HCT116 (cell line): Measurements from ENCODE around the gene CASZ1. TPM values are rescaled to one million over a fixed set of nuclear protein-coding genes. Genes with fewer than 3 reads are reported as not detected.
A peak's percentile ranks its signal among the peaks of the same experiment; 100 is the strongest.

Experiments used
- ATAC-seq: fragments of 200-7000 bp; cut with Tn5 transposase; 2 replicates; pipeline ENCODE4 v1.9.1; 2020; ENCODE audit warnings: mild to moderate bottlenecking, moderate library complexity
- BruUV-seq: library from RNA; stranded (reverse); fragments of 400-500 nt; replicated peaks from 2 replicates; lab custom pipeline; 2021; lab: Mats Ljungman, UMichigan
- CTCF ChIA-PET: fragments of 300-600 bp; sonication (Branson Sonifier 250); formaldehyde crosslinking; loops from one replicate; lab custom pipeline; 2021; ENCODE audit warnings: antibody characterized with exemption; lab: Charles Lee
- POLR2A ChIA-PET: fragments of 300-600, 350-600 bp; sonication (Branson Sonifier 250); formaldehyde crosslinking; loops from one replicate; lab custom pipeline; 2021; ENCODE audit warnings: antibody characterized with exemption; lab: Charles Lee
- RAD21 ChIA-PET, 2 experiments: fragments of 300-600 bp; sonication (Branson Sonifier 250); formaldehyde crosslinking; loops; one replicate each; lab custom pipeline; 2023; ENCODE audit warnings: low total read pairs in 2 of 2; ENCODE audit not compliant: uncharacterized antibody in 2 of 2, unreplicated experiment in 2 of 2, low non-redundant PET in 1 of 2; lab: Charles Lee
- DNase-seq: peaks from one replicate; pipeline ENCODE4 v3.0.0-alpha.2; 2010; ENCODE audit warnings: low read depth, low spot score
- H2AFZ ChIP-seq: fragments of 200-600 bp; shearing (Covaris generic), sonication (generic); 2 replicates; pipeline ENCODE4 v1.6.1; 2017; ENCODE audit warnings: low read depth, mixed run types, mixed read lengths, antibody characterized with exemption, low read length; ENCODE audit not compliant: poor library complexity, severe bottlenecking
- H3K27ac ChIP-seq: 2 replicates; pipeline ENCODE4 v1.5.1; 2012; ENCODE audit warnings: low read depth, low read length
- H3K27me3 ChIP-seq: fragments of 200-600 bp; sonication (generic); 2 replicates; pipeline ENCODE4 v1.6.1; 2016; ENCODE audit warnings: mixed run types, low read length, mixed read lengths; ENCODE audit not compliant: insufficient read depth
- H3K36me3 ChIP-seq, 2 experiments: fragments of 200-500 bp in 1 of 2; fragments of 200-600 bp in 1 of 2; sonication (Bioruptor generic) in 1 of 2; sonication (generic) in 1 of 2; 2 replicates each; pipeline versions ENCODE4 v1.5.1 to v1.6.1; 2014 to 2016; ENCODE audit warnings: low read length in 2 of 2, inconsistent platforms in 1 of 2, mixed read lengths in 1 of 2, mixed run types in 1 of 2; ENCODE audit not compliant: insufficient read depth in 2 of 2, control insufficient read depth in 1 of 2
- H3K4me1 ChIP-seq, 2 experiments: fragments of 200-600 bp in 1 of 2; sonication (generic) in 1 of 2; 2 replicates each; pipeline versions ENCODE4 v1.5.1 to v1.6.1; 2012 to 2017; ENCODE audit warnings: low read length in 2 of 2, inconsistent platforms in 1 of 2, mild to moderate bottlenecking in 1 of 2, mixed read lengths in 1 of 2, mixed run types in 1 of 2, moderate library complexity in 1 of 2; ENCODE audit not compliant: insufficient read depth in 2 of 2, control insufficient read depth in 1 of 2
- H3K4me2 ChIP-seq: fragments of 200-600 bp; sonication (generic); 2 replicates; pipeline ENCODE4 v1.6.1; 2017; ENCODE audit warnings: mixed run types, low read length, mixed read lengths
- H3K4me3 ChIP-seq, 2 experiments: fragments of 200-600 bp in 1 of 2; sonication (generic) in 1 of 2; replicated peaks in 1 of 2; 2 replicates each; pipeline ENCODE4 v1.5.1; 2011 to 2016; ENCODE audit warnings: low read length in 2 of 2, control low read depth in 1 of 2, low read depth in 1 of 2, mild to moderate bottlenecking in 1 of 2, mixed read lengths in 1 of 2, mixed run types in 1 of 2
- H3K79me2 ChIP-seq: fragments of 200-600 bp; sonication (generic); 2 replicates; pipeline ENCODE4 v1.6.1; 2017; ENCODE audit warnings: mild to moderate bottlenecking, mixed run types, low read length, moderate library complexity, mixed read lengths; ENCODE audit not compliant: insufficient read depth
- H3K9ac ChIP-seq: fragments of 200-600 bp; sonication (generic); 2 replicates; pipeline ENCODE4 v1.6.1; 2016; ENCODE audit warnings: low read length, mixed read lengths
- H3K9me2 ChIP-seq: fragments of 200-600 bp; sonication (generic), shearing (Covaris generic); 2 replicates; pipeline ENCODE4 v1.6.1; 2017; ENCODE audit warnings: mixed run types, mild to moderate bottlenecking, moderate library complexity; ENCODE audit not compliant: insufficient read depth
- H3K9me3 ChIP-seq, 2 experiments: fragments of 200-500 bp in 1 of 2; fragments of 200-600 bp in 1 of 2; sonication (Bioruptor generic) in 1 of 2; sonication (generic) in 1 of 2; 2 replicates each; pipeline ENCODE4 v1.6.1; 2014 to 2017; ENCODE audit warnings: low read length in 2 of 2, mixed read lengths in 2 of 2, inconsistent platforms in 1 of 2, low read depth in 1 of 2, mild to moderate bottlenecking in 1 of 2, mixed run types in 1 of 2, moderate library complexity in 1 of 2; ENCODE audit not compliant: control insufficient read depth in 1 of 2, insufficient read depth in 1 of 2
- H4K20me1 ChIP-seq: fragments of 200-600 bp; sonication (generic), shearing (Covaris generic); 2 replicates; pipeline ENCODE4 v1.6.1; 2017; ENCODE audit warnings: mixed run types, mild to moderate bottlenecking, moderate library complexity; ENCODE audit not compliant: insufficient read depth
- CEBPB ChIP-seq: IDR thresholded peaks from 2 replicates; pipeline ENCODE4 v1.6.1; 2012; ENCODE audit warnings: low read depth
- EGR1 ChIP-seq: IDR thresholded peaks from 2 replicates; pipeline ENCODE4 v1.6.1; 2012; ENCODE audit warnings: low read depth
- ELF1 ChIP-seq: IDR thresholded peaks from 2 replicates; pipeline ENCODE4 v1.6.1; 2012; ENCODE audit warnings: low read depth, borderline replicate concordance
- EZH2 ChIP-seq: fragments of 200-600 bp; sonication (generic); IDR thresholded peaks from 2 replicates; pipeline ENCODE4 v1.6.1; 2017; ENCODE audit warnings: antibody characterized with exemption, mixed run types
- FOSL1 ChIP-seq: IDR thresholded peaks from 2 replicates; pipeline ENCODE4 v1.6.1; 2012; ENCODE audit warnings: low read depth
- JUND ChIP-seq: IDR thresholded peaks from 2 replicates; pipeline ENCODE4 v1.6.1; 2012
- POLR2A ChIP-seq: IDR thresholded peaks from 2 replicates; pipeline ENCODE4 v1.7.0; 2011; ENCODE audit warnings: borderline replicate concordance; ENCODE audit not compliant: insufficient read depth, insufficient read length; ENCODE audit errors: extremely low read depth
- POLR2AphosphoS5 ChIP-seq: IDR thresholded peaks from 2 replicates; pipeline ENCODE4 v1.6.1; 2011; ENCODE audit warnings: mild to moderate bottlenecking, low read depth, low read length, moderate library complexity
- RAD21 ChIP-seq: IDR thresholded peaks from 2 replicates; pipeline ENCODE4 v1.6.1; 2012; ENCODE audit warnings: low read depth, mild to moderate bottlenecking
- SIN3A ChIP-seq: IDR thresholded peaks from 2 replicates; pipeline ENCODE4 v1.6.1; 2012; ENCODE audit warnings: low read depth
- SP1 ChIP-seq: IDR thresholded peaks from 2 replicates; pipeline ENCODE4 v1.6.1; 2012; ENCODE audit warnings: low read depth
- SRF ChIP-seq: IDR thresholded peaks from 2 replicates; pipeline ENCODE4 v1.6.1; 2012; ENCODE audit warnings: low read depth
- TCF7L2 ChIP-seq: IDR thresholded peaks from 2 replicates; pipeline ENCODE4 v1.7.0; 2011; ENCODE audit warnings: borderline replicate concordance, inconsistent platforms; ENCODE audit not compliant: insufficient read depth, insufficient read length; ENCODE audit errors: extremely low read depth
- YY1 ChIP-seq: IDR thresholded peaks from 2 replicates; pipeline ENCODE4 v1.6.1; 2011; ENCODE audit warnings: low read length, low read depth, moderate library complexity, mild to moderate bottlenecking; ENCODE audit not compliant: insufficient replicate concordance; ENCODE audit errors: extremely low read depth
- ZFX ChIP-seq: fragments of 450-650 bp; IDR thresholded peaks from 2 replicates; pipeline ENCODE4 v1.6.1; 2017
- ZNF274 ChIP-seq: fragments of 200-500 bp; sonication (Bioruptor generic); IDR thresholded peaks from 2 replicates; pipeline ENCODE4 v1.6.1; 2014; ENCODE audit warnings: mild to moderate bottlenecking, low read depth, low read length, inconsistent platforms
- intact Hi-C: fragments of 100-400 bp; cut with micrococcal nuclease; formaldehyde crosslinking; loops from 2 replicates; pipeline ENCODE4 v1.10.0; 2022
- total RNA-seq: library from RNA; stranded (reverse); gene quantifications from one replicate; pipeline ENCODE4 v1.2.1, GENCODE V29; 2021; ENCODE audit not compliant: unreplicated experiment
- TF ChIP-seq, protein P1 (sequence below): IDR thresholded peaks from 2 replicates; pipeline ENCODE4 v1.6.1; 2011; ENCODE audit warnings: mild to moderate bottlenecking, low read length, moderate library complexity; ENCODE audit not compliant: insufficient replicate concordance; ENCODE audit errors: extremely low read depth
- TF ChIP-seq, protein P2 (sequence below), 3 experiments: fragments of 200-600 bp in 1 of 3; sonication (generic) in 1 of 3; IDR thresholded peaks in 2 of 3; conservative IDR thresholded peaks in 1 of 3; 2 replicates each; pipeline ENCODE4 v1.5.1; 2012 to 2017; ENCODE audit warnings: low read depth in 2 of 3, low read length in 2 of 3, antibody characterized with exemption in 1 of 3, borderline replicate concordance in 1 of 3, control low read depth in 1 of 3, mild to moderate bottlenecking in 1 of 3, mixed read lengths in 1 of 3, mixed run types in 1 of 3, moderate library complexity in 1 of 3; ENCODE audit not compliant: insufficient read depth in 1 of 3
- TF ChIP-seq, protein P3 (sequence below): IDR thresholded peaks from 2 replicates; pipeline ENCODE4 v1.6.1; 2012; ENCODE audit warnings: low read depth
- TF ChIP-seq, protein P4 (sequence below): IDR thresholded peaks from 2 replicates; pipeline ENCODE4 v1.6.1; 2012

The CASZ1 gene
- total RNA-seq, 1 experiment from 2014 or later, result 7.7 TPM

DNA sequence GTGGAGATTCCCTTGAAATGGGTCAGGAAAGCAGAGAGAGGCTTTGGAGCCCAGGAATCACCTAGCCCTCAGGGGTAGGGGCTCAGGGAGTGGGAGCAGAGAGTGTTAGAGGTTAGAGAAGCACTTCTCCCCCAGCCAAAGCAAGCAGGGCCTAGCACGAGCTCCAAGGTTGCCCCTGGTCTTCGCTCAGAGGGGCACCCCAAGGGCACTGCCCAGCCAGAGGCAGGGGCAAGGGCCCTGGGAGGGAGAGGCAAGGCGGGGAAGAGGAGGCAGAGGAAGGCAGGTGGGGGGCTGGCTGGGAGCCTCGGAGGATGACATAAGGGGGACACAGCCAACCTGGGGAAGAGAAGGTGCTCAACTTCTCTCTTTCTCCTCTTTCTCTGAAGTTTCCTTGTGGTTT lies 71.9 kb downstream of the CASZ1 start:
- Histone ChIP-seq H3K27me3 (no peaks in the 10 kb centered on the region), H3K36me3 (no peaks in the 10 kb centered on the region), H3K9ac (peak overlapping the region; percentile 11; the same call in 1 of the 2 replicates), H3K79me2 (no peaks in the 10 kb centered on the region), H3K9me3 (no peaks in the 10 kb centered on the region), H3K4me2 (peak overlapping the region; percentile 48), H3K27ac (no peak overlapping the region), H3K4me3 (no peak overlapping the region), H3K9me2 (no peaks in the 10 kb centered on the region), H3K4me1 (peaks cover 17 to 28% of the 10 kb centered on the region in 2 experiments), H2AFZ (no peak overlapping the region), H4K20me1 (no peaks in the 10 kb centered on the region)
- no TSS peak for BruUV-seq
- DNase-seq, result no peak
- ChIA-PET POLR2A (no interaction called here), RAD21 (no interaction called here), CTCF (no interaction called here)
- ATAC-seq, result peak; percentile 35
- TF ChIP-seq RAD21 (no peak), EZH2 (no peak), ELF1 (no peak), YY1 (no peak), SP1 (no peak), ZNF274 (no peak), ZFX (no peak), SRF (no peak), POLR2A (no peak), SIN3A (no peak), FOSL1 (no peak), EGR1 (no peak), CEBPB (no peak), POLR2AphosphoS5 (no peak), TCF7L2 (no peak), JUND (no peak)
- TF ChIP-seq, protein P1, sequence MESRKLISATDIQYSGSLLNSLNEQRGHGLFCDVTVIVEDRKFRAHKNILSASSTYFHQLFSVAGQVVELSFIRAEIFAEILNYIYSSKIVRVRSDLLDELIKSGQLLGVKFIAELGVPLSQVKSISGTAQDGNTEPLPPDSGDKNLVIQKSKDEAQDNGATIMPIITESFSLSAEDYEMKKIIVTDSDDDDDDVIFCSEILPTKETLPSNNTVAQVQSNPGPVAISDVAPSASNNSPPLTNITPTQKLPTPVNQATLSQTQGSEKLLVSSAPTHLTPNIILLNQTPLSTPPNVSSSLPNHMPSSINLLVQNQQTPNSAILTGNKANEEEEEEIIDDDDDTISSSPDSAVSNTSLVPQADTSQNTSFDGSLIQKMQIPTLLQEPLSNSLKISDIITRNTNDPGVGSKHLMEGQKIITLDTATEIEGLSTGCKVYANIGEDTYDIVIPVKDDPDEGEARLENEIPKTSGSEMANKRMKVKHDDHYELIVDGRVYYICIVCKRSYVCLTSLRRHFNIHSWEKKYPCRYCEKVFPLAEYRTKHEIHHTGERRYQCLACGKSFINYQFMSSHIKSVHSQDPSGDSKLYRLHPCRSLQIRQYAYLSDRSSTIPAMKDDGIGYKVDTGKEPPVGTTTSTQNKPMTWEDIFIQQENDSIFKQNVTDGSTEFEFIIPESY, result no peak
- TF ChIP-seq, protein P2, sequence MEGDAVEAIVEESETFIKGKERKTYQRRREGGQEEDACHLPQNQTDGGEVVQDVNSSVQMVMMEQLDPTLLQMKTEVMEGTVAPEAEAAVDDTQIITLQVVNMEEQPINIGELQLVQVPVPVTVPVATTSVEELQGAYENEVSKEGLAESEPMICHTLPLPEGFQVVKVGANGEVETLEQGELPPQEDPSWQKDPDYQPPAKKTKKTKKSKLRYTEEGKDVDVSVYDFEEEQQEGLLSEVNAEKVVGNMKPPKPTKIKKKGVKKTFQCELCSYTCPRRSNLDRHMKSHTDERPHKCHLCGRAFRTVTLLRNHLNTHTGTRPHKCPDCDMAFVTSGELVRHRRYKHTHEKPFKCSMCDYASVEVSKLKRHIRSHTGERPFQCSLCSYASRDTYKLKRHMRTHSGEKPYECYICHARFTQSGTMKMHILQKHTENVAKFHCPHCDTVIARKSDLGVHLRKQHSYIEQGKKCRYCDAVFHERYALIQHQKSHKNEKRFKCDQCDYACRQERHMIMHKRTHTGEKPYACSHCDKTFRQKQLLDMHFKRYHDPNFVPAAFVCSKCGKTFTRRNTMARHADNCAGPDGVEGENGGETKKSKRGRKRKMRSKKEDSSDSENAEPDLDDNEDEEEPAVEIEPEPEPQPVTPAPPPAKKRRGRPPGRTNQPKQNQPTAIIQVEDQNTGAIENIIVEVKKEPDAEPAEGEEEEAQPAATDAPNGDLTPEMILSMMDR (IDR thresholded peaks at IDR 0.05 in 2 of 3, conservative IDR thresholded peaks at IDR 0.05 in 1 of 3; ENCODE audit: borderline replicate concordance in 1 of 3, insufficient read depth in 1 of 3, low read depth in 2 of 3, low read length in 2 of 3), result no peak
- TF ChIP-seq, protein P3, sequence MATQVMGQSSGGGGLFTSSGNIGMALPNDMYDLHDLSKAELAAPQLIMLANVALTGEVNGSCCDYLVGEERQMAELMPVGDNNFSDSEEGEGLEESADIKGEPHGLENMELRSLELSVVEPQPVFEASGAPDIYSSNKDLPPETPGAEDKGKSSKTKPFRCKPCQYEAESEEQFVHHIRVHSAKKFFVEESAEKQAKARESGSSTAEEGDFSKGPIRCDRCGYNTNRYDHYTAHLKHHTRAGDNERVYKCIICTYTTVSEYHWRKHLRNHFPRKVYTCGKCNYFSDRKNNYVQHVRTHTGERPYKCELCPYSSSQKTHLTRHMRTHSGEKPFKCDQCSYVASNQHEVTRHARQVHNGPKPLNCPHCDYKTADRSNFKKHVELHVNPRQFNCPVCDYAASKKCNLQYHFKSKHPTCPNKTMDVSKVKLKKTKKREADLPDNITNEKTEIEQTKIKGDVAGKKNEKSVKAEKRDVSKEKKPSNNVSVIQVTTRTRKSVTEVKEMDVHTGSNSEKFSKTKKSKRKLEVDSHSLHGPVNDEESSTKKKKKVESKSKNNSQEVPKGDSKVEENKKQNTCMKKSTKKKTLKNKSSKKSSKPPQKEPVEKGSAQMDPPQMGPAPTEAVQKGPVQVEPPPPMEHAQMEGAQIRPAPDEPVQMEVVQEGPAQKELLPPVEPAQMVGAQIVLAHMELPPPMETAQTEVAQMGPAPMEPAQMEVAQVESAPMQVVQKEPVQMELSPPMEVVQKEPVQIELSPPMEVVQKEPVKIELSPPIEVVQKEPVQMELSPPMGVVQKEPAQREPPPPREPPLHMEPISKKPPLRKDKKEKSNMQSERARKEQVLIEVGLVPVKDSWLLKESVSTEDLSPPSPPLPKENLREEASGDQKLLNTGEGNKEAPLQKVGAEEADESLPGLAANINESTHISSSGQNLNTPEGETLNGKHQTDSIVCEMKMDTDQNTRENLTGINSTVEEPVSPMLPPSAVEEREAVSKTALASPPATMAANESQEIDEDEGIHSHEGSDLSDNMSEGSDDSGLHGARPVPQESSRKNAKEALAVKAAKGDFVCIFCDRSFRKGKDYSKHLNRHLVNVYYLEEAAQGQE, result no peak
- TF ChIP-seq, protein P4, sequence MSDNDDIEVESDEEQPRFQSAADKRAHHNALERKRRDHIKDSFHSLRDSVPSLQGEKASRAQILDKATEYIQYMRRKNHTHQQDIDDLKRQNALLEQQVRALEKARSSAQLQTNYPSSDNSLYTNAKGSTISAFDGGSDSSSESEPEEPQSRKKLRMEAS, result no peak
- intact Hi-C loops, result no loop called here
